ENCODE measurements around the gene TP53TG3B.
"Not testable (repeated sequence)": the region's sequence is repeated elsewhere in the genome, so short reads cannot be mapped to it uniquely, and the experiment has no call there.

DNA sequence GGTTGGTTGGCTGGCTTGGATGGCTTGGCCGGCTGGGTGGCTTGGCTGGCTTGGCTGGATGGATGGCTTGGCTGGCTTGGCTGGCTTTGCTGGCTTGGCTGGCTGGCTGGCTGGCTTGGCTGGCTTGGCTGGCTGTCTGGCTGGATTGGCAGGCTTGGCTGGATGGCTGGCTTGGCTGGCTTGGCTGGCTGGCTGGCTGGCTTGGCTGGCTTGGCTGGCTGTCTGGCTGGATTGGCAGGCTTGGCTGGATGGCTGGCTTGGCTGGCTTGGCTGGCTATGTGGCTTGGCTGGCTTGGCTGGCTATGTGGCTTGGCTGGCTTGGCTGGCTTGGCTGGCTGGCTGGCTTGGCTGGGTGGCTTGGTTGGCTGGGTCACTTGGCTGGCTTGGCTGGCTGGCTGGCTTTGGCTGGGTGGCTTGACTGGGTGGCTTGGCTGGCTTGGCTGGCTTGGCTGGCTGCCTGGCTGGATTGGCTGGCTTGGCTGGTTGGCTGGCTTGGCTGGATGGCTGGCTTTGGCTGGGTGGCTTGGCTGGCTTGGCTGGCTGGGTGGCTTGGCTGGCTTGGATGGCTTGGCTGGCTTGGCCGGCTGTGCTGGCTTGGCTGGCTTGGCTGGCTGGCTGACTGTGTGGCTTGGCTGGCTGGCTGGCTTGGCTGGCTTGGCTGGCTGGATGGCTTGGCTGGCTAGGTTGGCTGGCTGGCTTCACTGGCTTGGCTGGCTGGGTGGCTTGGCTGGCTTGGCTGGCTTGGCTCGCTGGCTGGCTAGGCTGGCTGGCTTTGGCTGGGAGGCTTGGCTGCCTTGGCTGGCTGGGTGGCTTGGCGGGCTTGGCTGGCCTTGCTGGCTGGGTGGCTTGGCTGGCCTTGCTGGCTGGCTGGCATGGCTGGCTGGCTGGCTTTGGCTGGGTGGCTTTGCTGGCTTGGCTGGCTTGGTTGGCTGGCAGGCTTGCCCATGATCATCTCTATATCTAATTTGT lies 21.3 kb upstream of the TP53TG3B start:
- TF ChIP-seq, protein P1, sequence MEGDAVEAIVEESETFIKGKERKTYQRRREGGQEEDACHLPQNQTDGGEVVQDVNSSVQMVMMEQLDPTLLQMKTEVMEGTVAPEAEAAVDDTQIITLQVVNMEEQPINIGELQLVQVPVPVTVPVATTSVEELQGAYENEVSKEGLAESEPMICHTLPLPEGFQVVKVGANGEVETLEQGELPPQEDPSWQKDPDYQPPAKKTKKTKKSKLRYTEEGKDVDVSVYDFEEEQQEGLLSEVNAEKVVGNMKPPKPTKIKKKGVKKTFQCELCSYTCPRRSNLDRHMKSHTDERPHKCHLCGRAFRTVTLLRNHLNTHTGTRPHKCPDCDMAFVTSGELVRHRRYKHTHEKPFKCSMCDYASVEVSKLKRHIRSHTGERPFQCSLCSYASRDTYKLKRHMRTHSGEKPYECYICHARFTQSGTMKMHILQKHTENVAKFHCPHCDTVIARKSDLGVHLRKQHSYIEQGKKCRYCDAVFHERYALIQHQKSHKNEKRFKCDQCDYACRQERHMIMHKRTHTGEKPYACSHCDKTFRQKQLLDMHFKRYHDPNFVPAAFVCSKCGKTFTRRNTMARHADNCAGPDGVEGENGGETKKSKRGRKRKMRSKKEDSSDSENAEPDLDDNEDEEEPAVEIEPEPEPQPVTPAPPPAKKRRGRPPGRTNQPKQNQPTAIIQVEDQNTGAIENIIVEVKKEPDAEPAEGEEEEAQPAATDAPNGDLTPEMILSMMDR (IDR thresholded peaks at IDR 0.05; ENCODE audit: insufficient read depth, low read depth, low read length), result not testable (repeated sequence)
- TF ChIP-seq EZH2 (IDR thresholded peaks at IDR 0.05; ENCODE audit: insufficient read depth, low read length), result not testable (repeated sequence)

Measured in astrocyte (in vitro differentiated cells and primary cell).